GM18907 (cell line): ENCODE data around the gene RNASE7.
"Not testable (repeated sequence)": the region's sequence is repeated elsewhere in the genome, so short reads cannot be mapped to it uniquely, and the experiment has no call there.

Experiments
- ATAC-seq: cut with Tn5 transposase; IDR thresholded peaks from one replicate; pipeline ENCODE4 v1.9.1; 2021; ENCODE audit warnings: mild to moderate bottlenecking, moderate library complexity; ENCODE audit not compliant: unreplicated experiment

RNASE7 gene

DNA sequence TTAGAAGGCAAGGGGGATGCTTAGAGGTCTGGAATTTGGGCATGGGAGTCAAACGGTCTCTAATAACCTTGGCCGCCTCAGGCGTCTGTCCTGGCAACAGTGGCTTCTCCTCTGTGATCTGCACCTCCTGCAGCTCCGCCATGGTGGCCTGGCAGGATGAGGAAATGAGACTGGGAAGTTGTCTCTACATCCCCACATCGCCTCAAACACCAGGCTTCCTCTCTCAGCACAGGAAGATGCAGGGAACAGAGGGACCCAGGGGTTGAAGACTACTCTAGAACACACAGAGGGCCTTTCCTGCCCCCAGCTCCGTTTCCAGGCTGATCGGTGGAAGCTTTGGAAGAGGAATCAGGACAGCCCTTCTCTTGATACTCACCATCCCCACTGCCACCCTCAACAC is 19.0 kb upstream of the RNASE7 start:
- no peak for ATAC-seq

DNA sequence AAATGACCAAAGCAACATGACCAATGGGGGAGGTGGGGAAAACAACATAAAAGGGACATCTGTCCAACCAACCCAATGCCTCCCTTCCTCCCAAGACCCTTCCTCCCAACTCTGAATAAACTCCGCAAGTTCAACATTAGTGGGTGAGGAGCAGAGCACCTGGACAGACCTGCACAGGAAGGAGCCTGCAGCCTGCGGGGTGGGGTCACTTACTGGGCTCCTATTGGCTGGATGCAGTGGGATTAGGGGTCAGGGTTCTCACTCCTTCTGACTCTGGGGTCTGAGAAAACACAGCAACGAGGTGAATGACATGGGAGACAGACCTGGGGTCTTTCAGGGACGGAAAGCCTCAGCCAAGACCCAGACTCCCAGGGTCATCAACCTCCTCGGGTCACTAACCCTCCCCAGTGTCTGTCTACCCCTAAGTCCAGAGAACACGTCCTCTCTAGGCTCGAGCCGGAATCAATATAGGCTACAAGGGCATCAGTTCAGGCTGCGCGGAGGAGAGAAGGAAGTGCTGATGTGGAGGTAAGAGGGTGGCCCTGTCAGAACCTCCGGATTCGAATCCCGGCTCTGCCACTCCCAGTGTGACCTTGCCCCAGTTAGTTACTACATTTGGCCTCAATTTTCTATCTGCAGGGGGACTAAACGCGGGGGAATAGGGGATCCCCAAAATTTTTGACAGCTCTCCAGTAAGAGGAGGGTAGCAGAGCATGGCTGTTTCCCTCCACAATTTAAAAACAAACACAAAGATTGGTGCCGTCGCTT is 18.2 kb upstream of the RNASE7 start:
- ATAC-seq, result no peak

DNA sequence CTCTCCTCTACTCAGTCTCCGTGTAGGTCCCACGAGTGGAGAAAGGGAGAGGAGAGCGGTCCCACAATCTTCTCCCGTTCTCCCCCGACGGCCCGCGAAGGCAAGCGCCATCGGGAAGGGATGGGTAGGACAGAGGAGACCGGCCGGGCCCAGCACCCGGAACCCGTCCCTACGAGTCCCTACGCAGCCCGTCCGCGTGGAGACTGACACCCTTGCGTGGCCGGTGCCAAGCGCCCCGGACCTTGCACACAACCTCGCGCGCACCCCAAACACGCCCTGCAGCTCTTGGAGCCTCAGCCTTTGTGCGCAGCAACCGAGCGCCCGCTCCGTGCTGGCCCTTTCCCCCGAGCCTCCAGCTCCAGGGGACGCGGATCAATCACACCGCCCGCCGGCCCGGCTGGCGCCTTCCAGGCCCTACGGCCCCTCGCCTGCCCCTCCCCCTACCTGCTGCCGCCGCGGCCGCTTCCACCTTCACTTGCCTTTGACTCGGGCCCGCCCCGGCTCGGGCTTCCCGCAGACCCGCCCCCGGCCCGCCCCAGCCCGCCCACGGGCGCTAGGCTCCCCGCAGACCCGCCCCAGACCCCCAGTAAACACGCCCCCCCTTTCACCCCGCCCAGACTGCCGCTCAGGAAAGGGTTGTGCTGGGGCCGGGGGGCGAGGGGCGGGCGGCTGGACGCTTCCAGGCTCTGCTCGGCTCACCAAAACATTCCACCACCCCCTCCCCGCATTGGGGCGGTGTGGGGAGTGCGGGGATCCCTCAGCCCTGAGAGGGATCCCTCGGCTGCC is 17.4 kb upstream of the RNASE7 start, which contains the start of gene NDRG2:
Gene NDRG2 (minus strand): TSS at position 477 of the 786 bp plus-strand sequence. CDS start 1,746 bp downstream, outside the sequence.
- no peak for ATAC-seq

DNA sequence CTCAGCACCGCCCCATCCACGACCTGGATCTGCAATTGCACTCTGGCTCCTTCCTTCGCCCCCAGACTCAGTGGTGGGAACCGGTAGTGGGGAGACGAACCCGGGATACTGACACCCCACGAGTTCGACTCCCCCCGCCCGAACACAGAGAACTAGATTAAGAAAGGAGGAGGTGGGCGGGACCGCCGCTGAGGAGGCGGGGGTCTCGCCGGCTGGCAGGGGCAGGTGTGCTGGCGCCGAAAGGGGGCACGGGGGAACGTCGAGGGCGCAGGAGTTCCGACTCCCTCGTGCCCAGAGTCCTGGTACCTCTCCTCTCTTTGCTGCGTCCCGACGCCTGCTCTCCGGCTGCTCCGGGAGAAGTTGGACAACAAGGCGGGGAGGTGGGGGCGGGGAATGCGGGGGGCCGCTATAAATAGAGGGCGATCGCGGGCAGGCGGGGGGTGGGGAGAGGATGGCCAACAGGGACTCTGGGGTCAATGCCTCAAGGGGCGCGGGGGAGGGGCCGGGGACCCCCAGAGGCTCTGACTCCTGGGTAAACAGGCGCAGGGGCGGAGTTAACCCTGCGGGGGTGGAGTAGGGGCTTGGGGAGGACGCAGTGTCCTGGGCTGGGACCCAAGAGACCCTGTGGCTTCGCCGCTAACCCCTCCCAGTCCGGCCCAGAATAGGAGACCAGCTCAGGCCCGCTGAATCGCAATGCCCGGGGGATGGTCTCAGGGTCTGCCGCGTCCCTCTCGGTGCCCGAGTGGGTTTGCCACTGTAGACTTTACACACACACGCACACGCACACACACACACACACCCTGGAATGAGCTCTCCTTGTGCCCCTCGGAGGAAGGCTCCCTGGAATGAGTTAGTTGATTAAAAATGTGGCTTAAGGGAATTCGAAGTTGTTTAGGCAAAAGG is 16.5 kb upstream of the RNASE7 start:
- no peak for ATAC-seq

DNA sequence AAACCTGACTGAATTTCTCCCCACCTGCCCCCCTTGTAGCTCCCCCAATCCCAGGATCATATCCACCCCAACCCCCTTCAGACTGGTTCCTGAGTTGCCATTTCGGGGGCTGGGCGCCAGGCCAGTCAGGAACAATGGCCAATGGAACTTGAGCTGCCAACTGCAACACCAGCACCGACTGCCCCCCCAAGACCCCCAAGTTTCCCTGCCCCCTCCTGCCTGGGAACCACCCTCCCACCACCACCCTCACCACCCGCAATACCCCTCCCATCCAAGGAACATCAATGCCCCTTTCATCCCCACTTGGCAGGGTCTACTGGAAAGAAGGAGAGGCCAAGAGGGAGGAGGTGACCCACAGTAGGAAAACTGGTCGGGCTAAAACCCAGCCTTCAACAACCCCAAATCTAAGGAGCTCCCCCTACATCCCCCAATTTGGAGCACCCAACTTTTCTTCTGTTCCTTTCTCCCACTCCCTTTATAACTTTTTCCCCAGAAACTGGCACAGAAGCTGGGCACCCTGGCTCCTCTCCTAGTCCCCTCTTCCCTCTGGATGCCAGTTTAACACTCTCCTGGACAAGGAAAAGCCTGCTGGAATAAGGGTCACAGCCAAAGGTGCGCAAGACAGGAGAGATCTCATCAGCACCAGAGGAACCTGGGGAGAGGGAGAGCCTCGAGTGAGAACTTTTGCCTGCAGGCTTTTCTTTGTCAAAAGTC is 15.7 kb upstream of the RNASE7 start:
- no peak for ATAC-seq

DNA sequence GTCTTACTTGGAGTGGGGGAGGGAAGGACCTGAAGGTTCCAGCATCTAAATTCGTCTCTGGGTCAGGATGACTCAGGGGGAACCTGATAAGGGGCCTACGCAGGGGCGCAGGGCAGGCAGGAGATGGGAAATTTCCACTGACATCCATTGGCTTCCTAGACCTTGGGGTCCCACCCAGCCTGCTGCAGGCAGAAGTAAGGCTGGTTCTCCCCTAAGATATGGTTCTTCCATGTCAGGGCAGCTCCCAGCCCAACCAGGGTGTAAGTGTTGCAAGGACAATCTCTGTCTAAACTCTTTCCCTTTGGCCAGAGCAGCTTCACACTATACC is 15.2 kb upstream of the RNASE7 start:
- ATAC-seq, result no peak

DNA sequence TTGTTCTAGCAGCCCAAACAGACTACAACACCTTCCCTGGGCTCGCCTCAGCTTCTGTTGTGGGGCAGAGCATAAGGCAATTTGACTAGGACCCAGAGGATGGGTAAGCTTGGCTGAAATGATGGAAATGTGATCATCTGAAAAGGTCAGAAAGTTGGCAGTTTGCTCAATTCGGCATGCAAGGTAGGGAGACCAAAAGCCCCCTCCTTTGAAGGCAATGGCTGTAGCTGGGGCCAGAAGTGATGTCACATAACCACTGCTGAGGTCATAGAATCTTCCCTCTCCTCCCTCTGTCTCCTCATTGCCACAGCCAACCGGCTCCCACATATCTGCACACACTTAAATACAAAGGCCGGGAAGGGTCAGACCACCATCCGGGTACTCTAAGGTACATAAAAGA is 12.2 kb upstream of the RNASE7 start, which contains the start of gene TPPP2:
Gene TPPP2 (plus strand): TSS at position 301 of the 400 bp plus-strand sequence. CDS start 365 bp downstream, outside the sequence.
- ATAC-seq, result no peak

DNA sequence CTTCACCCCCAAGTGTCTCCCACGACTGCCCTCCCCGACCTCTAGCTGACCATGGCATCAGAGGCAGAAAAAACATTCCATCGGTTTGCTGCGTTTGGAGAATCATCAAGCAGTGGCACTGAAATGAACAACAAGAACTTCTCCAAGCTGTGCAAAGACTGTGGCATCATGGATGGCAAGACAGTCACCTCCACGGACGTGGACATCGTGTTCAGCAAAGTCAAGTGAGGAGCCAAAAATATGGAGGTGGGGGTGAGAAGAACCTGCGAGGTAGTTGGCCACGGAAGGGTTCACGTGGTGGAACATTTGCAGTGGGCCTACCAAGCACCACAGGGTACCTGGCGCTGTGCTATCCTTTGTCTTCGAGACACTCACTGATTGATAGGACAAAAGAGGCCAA is 11.6 kb upstream of the RNASE7 start:
- ATAC-seq, result no peak

DNA sequence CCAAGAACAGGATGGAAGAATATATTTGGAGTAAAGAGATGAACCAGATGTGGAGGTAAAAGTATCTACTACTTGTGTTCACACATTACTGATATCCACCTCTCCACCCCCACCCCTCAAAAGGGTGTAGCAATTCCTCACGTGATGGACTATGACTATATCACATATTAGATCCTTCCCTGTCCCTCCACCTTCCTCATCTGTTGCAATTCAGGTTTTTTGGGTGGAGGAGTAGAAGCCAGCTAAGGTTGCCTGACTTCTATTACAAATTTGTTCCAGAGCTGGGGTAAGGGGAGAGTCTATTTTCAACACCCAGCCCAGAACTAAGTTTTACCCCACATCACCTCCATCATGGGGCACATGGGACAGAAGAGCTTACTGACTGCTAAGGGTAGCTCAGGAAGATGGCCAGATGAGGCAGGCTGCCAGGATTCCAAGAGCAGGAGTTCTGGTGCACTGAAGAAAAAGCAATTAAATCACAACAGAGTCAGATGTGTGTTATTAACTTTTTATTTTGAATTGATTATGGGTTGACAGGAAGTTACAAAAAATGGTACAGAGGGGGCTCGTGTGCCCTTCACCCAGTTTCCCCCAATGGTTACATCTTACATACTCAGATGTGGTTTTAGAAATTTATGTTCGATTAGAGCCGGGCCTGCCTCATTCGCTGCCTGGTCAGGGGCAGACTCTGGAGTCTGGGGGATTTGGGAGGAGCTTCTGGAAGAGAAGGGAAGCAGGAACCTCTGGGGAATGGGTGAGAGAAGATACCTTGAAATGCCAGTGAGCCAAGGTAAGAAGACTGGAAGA is 9.6 kb upstream of the RNASE7 start:
- no peak for ATAC-seq

DNA sequence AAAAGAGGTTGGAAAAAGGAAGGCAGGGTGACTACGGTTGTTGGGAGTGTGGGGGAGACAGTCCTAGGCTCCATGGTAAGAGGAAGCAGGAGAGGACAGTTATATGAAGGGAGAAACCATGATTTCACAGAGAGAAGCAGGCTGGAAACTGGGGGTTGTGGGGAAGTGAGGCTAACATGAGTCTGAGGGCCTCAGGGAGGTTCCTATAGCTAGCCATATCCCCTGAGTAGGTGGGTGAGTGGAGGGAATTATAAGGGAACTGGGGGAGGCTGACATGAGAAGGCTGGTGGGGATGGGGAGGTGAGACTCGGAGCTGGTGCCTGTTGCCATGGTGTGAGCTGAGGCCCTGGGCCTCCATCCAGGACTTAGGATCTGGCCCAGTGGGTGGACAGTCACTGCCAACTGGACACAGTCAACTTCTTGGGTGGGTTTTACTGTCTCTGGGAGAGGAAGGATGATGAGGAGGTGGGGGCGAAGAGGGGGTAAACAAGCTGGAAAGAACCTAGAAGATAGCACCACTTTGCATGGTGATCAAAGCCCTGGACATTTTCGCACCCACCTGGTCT is 8.9 kb upstream of the RNASE7 start:
- no peak for ATAC-seq

DNA sequence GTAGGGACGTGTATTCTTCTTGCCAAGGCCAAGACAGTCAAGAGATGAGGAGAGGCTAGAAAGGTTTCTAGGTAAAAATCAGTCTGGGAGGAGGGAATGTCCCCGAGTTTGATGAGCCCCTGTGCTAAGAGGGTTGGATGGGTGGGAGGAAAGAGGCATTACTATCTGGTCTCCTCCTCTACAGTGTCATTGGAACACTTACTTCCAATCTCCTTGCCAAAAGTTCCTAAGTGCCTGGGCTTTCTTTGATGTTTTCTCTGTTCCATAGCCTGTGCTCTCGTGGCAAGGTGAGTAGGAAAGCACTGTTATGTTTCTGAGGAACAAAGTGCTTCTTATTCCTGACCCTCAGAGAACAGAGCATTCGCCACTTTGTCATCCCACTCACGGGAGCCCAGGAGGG is 7.5 kb upstream of the RNASE7 start, which contains the start of gene RNASE13:
Gene RNASE13 (minus strand): TSS at position 101 of the 400 bp plus-strand sequence. CDS start 519 bp downstream, outside the sequence.
- ATAC-seq, result no peak

DNA sequence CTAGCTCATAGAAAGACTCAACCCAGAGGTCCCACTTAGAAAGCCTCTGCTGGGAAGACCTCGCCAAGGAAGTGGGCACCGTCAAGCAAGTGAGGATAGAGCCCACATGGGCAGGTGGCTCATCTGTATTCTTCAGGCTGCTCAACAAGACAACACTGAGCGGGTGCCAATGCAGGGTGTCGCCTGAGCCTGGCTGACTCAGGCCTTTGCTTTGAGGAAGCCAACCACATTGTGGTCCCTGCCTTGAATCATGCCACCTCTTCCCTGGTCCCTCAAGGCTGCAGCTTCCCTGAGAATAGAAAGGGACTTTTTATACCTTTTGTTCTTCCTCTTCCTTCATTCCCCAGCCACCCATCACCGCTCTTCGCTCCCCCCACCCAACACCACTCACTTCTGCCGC is 5.4 kb upstream of the RNASE7 start:
- no peak for ATAC-seq

DNA sequence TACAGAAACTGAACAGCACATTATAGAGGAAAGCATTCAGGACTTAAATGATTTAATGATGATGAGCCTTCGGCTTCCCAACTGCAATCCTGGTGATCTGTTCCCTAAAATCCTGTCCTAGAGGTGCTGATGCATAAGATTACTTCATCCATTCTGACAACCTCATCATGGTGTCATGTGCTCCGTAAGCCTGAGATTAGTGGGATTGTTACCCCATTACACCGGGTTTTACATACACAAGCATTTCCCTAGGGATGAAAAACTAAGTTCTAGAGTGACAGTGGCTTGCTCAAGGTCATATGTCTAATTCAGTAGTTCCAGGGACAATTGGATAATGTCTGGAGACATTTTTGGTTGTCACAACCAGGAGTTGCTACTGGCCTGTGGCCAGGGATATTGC is 5.0 kb upstream of the RNASE7 start:
- no peak for ATAC-seq

DNA sequence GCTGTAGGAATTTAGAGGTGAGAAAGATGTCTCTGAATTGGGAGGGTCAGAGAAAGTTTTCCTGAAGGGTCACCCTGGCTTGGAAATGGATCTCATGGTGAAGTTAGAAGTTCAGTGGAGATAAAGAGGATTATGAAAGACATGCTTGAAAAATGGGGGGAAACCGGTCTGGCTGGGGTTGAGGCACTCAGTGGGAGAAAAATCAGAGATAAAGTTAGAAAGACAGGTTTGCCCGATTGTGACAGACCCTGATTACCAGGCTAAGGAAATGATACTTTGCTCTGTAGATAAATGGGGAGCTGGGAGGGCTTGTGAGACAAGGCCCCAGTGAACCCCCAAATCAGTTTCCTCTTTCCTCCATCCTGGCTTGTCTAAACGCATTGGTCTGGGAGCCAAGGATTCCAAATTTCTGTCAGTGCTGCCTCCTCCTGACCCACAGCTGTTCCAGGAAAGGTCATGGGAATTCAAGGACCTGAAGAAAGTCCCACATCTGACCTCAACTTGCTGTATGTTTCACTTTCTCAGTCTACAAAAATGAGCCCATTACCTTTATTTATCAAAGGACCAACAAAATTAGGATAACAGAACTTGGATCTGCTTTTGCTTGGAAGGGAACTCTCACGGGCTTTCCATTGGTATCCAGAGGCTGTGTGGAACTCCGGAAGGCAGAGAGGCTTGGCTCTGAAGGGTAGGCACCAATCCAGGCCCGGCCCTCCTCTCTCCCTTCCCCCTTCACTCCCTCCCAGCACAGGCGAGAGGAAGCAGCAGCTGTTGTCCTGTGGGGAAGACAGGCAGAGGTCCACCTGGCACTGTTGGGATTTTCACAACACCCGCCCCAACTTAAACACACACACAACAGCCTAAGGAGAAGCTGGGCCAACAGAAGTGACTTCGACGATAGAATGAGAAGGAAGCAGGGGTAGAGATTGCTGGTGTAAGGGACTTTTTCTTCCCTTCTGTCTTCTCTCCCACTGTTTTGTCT is 3.4 kb upstream of the RNASE7 start:
- no peak for ATAC-seq

DNA sequence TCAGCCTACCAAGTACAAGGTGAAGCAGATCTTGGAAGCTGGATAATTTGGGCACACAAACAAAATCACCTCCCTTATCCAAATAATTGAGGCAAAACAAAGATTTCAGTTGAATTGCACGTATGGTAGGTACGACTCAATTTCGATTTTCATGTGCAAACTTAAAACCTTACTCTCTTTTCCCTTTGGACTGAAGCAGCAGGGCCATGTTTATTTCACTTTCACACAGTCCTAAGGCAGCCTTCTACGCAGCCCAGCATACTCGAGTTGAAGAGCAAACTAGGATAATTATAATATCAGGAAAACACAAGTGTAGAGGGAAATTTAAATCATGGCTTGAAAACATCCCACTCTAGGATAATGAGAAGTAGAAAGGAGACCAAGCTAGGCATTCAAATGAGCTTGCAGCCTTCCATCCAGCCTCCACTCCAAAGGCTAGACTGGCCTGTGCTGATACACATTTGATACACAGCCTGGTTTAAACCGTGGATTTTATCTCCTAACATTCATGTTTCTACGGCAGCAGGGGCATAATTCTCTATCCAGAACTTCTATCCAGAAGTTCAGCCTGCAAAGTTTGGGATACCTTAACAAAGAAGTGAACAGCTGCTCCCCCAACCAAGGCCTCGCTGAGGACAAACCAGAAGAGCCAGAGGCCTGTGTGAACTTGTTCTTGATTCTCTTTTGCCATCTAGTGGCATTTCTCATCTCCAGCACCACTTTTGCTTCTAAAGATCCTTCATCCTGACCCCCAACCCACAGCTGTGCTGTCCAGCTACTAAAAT is 2.4 kb upstream of the RNASE7 start:
- ATAC-seq, result no peak

DNA sequence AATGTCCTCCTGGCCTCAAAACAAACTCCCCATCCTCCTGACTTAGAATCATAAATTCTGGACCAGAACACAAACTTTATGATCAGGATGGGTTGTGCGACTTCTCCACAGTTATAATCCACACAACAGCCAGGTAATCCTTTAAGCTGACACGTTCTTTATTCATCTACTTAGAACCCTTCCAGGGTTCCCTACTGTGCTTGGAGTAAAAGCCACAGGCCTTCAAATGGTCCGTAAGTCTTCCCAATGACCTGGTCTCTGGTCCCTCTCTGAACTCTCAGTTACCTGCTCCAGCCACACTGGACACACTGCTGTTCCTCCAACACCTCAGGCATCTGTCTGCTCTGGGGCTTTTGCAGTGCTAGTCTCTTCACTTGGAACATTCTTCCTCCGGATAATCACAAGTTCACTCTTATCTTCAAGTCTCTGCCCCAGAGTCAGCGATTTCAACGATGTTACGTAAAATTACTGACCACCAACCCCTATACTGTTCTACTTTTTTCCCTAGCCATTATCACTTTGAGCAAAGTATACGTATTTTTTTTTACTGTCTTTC is 1.7 kb upstream of the RNASE7 start:
- no peak for ATAC-seq

DNA sequence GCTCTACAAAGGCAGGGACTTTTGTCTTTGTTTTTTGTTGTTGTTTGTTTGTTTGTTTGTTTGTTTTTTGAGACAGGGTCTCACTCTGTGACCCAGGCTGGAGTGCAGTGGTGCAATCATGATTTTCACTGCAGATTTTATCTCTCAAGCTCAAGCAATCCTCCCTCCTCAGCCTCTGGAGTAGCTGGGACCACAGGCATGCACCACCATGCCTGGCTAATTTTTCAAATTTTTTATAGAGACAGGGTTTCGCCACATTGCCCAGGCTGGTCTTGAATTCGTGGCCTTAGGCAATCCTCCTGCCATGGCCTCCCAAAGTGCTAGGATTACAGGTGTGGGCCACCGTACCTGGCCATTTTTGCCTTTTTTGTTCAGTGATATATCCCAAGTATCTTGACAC is 1.2 kb upstream of the RNASE7 start:
- not testable (repeated sequence) for ATAC-seq
